Measurements from ENCODE around the gene POC1A. TPM values are rescaled to one million over a fixed set of nuclear protein-coding genes. Genes with fewer than 3 reads are reported as not detected.

Gene POC1A
- polyA plus RNA-seq, 1 donor (not counting 4 experiments of a cell fraction or from before 2014, with no cell fraction given), result 11.5 TPM

GRCh38 chr3:52040600-52040999 lies 113.6 kb downstream of the POC1A start:
- DNase-seq (ENCODE audit: low read depth, low spot score), result no peak
- peaks cover 55% of the 10 kb centered on the region for H3K4me1 ChIP-seq (ENCODE audit: control insufficient read depth, extremely low read depth, insufficient read depth, low read length)
- FAIRE-seq, result no peak

DNA sequence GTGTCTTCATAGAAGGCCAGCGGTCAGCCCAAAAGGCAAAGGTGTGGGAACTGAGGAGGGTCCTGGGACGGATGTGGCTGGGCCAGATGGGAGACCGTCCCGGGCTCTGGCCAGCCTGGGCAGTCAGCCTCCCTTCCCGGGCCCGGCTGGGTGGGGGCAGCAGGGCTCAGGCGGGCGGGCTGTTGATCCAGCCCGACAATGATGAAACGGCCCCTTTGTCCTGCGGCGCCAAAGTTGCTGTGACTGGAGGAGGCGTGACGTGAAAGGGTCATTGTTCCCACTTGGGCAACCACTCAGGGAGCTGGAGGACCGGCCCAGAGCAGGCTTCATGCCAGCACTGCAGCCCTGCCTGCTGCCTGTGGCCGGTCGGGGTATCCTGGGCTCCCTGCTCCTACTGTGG lies 114.4 kb downstream of the POC1A start:
- H4K20me1 ChIP-seq (ENCODE audit: control insufficient read depth, extremely low read depth, insufficient read depth, low read length), result no peaks in the 10 kb centered on the region
- H3K4me3 ChIP-seq (ENCODE audit: control insufficient read depth in 2 of 3, extremely low read depth in 1 of 3, insufficient read depth in 2 of 3, low read depth in 1 of 3, low read length in 3 of 3), result no peak overlapping the region
- dilution Hi-C loops (cut with MboI; ENCODE audit: extremely low pct_ligation_motif_present, low sequenced_read_pairs), result no loop called here
- no peaks in the 10 kb centered on the region for H3K9me1 ChIP-seq (ENCODE audit: control insufficient read depth, extremely low read depth, insufficient read depth, low read length)
- no peak overlapping the region for H2AFZ ChIP-seq (ENCODE audit: control insufficient read depth, low read length)
- H3K27me3 ChIP-seq (ENCODE audit: control insufficient read depth, extremely low read depth, insufficient read depth, low read length), result no peaks in the 10 kb centered on the region
- FAIRE-seq (no peak), DNase-seq (ENCODE audit: low read depth, low spot score) (no peak)
- no peak overlapping the region for H3K9ac ChIP-seq (ENCODE audit: control insufficient read depth, extremely low read depth, insufficient read depth, low read length)
- H3K79me2 ChIP-seq (ENCODE audit: control insufficient read depth, insufficient read depth, low read length), result no peaks in the 10 kb centered on the region
- TF ChIP-seq, protein P1, sequence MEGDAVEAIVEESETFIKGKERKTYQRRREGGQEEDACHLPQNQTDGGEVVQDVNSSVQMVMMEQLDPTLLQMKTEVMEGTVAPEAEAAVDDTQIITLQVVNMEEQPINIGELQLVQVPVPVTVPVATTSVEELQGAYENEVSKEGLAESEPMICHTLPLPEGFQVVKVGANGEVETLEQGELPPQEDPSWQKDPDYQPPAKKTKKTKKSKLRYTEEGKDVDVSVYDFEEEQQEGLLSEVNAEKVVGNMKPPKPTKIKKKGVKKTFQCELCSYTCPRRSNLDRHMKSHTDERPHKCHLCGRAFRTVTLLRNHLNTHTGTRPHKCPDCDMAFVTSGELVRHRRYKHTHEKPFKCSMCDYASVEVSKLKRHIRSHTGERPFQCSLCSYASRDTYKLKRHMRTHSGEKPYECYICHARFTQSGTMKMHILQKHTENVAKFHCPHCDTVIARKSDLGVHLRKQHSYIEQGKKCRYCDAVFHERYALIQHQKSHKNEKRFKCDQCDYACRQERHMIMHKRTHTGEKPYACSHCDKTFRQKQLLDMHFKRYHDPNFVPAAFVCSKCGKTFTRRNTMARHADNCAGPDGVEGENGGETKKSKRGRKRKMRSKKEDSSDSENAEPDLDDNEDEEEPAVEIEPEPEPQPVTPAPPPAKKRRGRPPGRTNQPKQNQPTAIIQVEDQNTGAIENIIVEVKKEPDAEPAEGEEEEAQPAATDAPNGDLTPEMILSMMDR (optimal IDR thresholded peaks at IDR 0.05 in 1 of 3, IDR thresholded peaks at IDR 0.05 in 1 of 3, conservative IDR thresholded peaks at IDR 0.05 in 1 of 3; ENCODE audit: extremely low read depth in 1 of 3, insufficient read depth in 2 of 3, low read length in 3 of 3), result no peak
- TF ChIP-seq EZH2 (IDR thresholded peaks at IDR 0.05; ENCODE audit: low read length), result no peak
- H3K27ac ChIP-seq (ENCODE audit: control insufficient read depth, insufficient read depth, low read length), result no peak overlapping the region
- no peaks in the 10 kb centered on the region for H3K9me3 ChIP-seq (ENCODE audit: control insufficient read depth, low read depth, low read length)
- no peaks in the 10 kb centered on the region for H3K36me3 ChIP-seq (ENCODE audit: control insufficient read depth in 2 of 2, extremely low read depth in 1 of 2, insufficient read depth in 2 of 2, low read length in 2 of 2)
- H3K4me2 ChIP-seq (ENCODE audit: control insufficient read depth, extremely low read depth, insufficient read depth, low read depth, low read length), result no peak overlapping the region
- peaks cover 48% of the 10 kb centered on the region for H3K4me1 ChIP-seq (ENCODE audit: control insufficient read depth, extremely low read depth, insufficient read depth, low read length)

More at GRCh38 chr3:52040600-52040999, 113.6 kb downstream of the POC1A start:
- no peak overlapping the region for H3K4me3 ChIP-seq (ENCODE audit: control insufficient read depth in 2 of 3, extremely low read depth in 1 of 3, insufficient read depth in 2 of 3, low read depth in 1 of 3, low read length in 3 of 3)
- no peaks in the 10 kb centered on the region for H3K9me1 ChIP-seq (ENCODE audit: control insufficient read depth, extremely low read depth, insufficient read depth, low read length)
- no peaks in the 10 kb centered on the region for H3K79me2 ChIP-seq (ENCODE audit: control insufficient read depth, insufficient read depth, low read length)
- H3K4me2 ChIP-seq (ENCODE audit: control insufficient read depth, extremely low read depth, insufficient read depth, low read depth, low read length), result no peak overlapping the region
- H2AFZ ChIP-seq (ENCODE audit: control insufficient read depth, low read length), result no peak overlapping the region
- no peaks in the 10 kb centered on the region for H4K20me1 ChIP-seq (ENCODE audit: control insufficient read depth, extremely low read depth, insufficient read depth, low read length)
- no peaks in the 10 kb centered on the region for H3K9me3 ChIP-seq (ENCODE audit: control insufficient read depth, low read depth, low read length)
- no peak for TF ChIP-seq EZH2 (IDR thresholded peaks at IDR 0.05; ENCODE audit: low read length)
- TF ChIP-seq, protein P1 (optimal IDR thresholded peaks at IDR 0.05 in 1 of 3, IDR thresholded peaks at IDR 0.05 in 1 of 3, conservative IDR thresholded peaks at IDR 0.05 in 1 of 3; ENCODE audit: extremely low read depth in 1 of 3, insufficient read depth in 2 of 3, low read length in 3 of 3), result no peak
- no peaks in the 10 kb centered on the region for H3K36me3 ChIP-seq (ENCODE audit: control insufficient read depth in 2 of 2, extremely low read depth in 1 of 2, insufficient read depth in 2 of 2, low read length in 2 of 2)
- dilution Hi-C loops (cut with MboI; ENCODE audit: extremely low pct_ligation_motif_present, low sequenced_read_pairs), result no loop called here
- H3K27me3 ChIP-seq (ENCODE audit: control insufficient read depth, extremely low read depth, insufficient read depth, low read length), result no peaks in the 10 kb centered on the region
- H3K9ac ChIP-seq (ENCODE audit: control insufficient read depth, extremely low read depth, insufficient read depth, low read length), result no peak overlapping the region
- no peak overlapping the region for H3K27ac ChIP-seq (ENCODE audit: control insufficient read depth, insufficient read depth, low read length)

Data from keratinocyte (primary cell).